ENCODE results near the gene FKBP4. TPM values are rescaled to one million over a fixed set of nuclear protein-coding genes. Genes with fewer than 3 reads are reported as not detected.

FKBP4 gene
- total and polyA plus RNA-seq, 2 of the 13 experiments (the other 11 are each of a cell fraction or from before 2014, with no cell fraction given) = 25.7 to 66.1 TPM

DNA sequence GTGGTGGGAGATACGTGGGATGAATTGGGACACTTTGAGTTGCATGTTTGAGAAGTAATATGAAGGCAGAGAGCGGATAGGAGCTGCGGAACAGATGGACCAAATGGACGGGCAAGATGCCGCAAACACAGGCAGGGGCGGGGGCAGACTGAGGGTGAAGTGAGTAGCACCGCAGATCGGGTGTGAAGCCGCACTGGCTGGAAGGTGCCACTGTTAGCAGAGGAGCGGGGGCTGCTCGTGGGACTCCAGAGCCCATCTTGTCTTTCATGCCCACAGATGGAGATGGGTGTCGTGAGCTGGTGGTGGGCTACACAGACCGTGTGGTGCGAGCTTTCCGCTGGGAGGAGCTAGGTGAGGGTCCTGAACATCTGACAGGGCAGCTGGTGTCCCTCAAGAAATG lies 25.0 kb downstream of the FKBP4 start:
- Histone ChIP-seq H3K27me3 (ENCODE audit: control insufficient read depth in 1 of 2, insufficient read depth in 2 of 2, low read length in 2 of 2) (no peaks in the 10 kb centered on the region), H3K36me3 (replicated peaks in 1 of 2; ENCODE audit: control insufficient read depth in 1 of 2, insufficient read depth in 2 of 2, low read length in 2 of 2) (peaks cover 22 to 57% of the 10 kb centered on the region in 2 experiments), H3K79me2 (ENCODE audit: insufficient read depth, low read length) (no peaks in the 10 kb centered on the region), H3K27ac (ENCODE audit: extremely low read length, insufficient read depth, low read length) (no peak overlapping the region), H3K9me3 (ENCODE audit: low read length) (no peaks in the 10 kb centered on the region), H2AFZ (ENCODE audit: low read length) (no peak overlapping the region), H4K20me1 (ENCODE audit: insufficient read depth, low read length) (no peaks in the 10 kb centered on the region; the same call in 1 of the 2 replicates), H3K4me2 (ENCODE audit: low read depth, low read length) (no peak overlapping the region), H3K4me3 (replicated peaks in 1 of 3; ENCODE audit: insufficient read depth in 1 of 3, low read depth in 2 of 3, low read length in 3 of 3) (no peak overlapping the region), H3K9ac (ENCODE audit: insufficient read depth, low read depth, low read length) (no peak overlapping the region), H3K4me1 (ENCODE audit: insufficient read depth, low read length) (no peaks in the 10 kb centered on the region)
- ChIA-PET CTCF (ENCODE audit: low intra/inter-chr PET ratio, low total read pairs) (no interaction called here), POLR2A (interaction anchor here (0.5 kb wide), 1 partner anchor 13 kb away, joined by 3 read pairs; no protein-coding TSS in a partner anchor)
- DNase-seq (ENCODE audit: low spot score) (no peak), FAIRE-seq (no peak), ATAC-seq (no peak)
- BruUV-seq (replicated peaks) = TSS peak; percentile 9
- peak; percentile 55 for TF ChIP-seq AGO2 (optimal IDR thresholded peaks at IDR 0.05; ENCODE audit: low read depth, low read length)
- TF ChIP-seq, protein P1, sequence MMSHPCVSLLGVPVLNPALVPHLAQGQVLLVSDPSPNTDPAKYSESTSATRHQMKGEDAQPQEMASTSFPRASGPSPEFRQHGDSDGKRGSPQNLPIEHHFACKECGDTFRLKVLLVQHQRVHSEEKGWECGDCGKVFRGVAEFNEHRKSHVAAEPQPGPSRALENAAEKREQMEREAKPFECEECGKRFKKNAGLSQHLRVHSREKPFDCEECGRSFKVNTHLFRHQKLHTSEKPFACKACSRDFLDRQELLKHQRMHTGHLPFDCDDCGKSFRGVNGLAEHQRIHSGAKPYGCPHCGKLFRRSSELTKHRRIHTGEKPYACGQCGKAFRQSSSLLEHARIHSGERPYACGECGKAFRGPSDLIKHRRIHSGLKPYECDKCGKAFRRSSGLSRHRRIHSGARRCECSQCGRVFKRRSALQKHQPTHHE (CRISPR knock-in tag; IDR thresholded peaks at IDR 0.05; ENCODE audit: borderline replicate concordance) = no peak
- in situ Hi-C loops (cut with HindIII; ENCODE audit: extremely low pct_ligation_motif_present, low pct_unique_long_range_greater_than_20kb) (no loop called here), intact Hi-C loops (cut with micrococcal nuclease; ENCODE audit: unreplicated experiment) (no loop called here)
- WGBS (ENCODE audit: low lambda C conversion rate) = 96% methylated on average over 14 of the region's 15 CpGs

DNA sequence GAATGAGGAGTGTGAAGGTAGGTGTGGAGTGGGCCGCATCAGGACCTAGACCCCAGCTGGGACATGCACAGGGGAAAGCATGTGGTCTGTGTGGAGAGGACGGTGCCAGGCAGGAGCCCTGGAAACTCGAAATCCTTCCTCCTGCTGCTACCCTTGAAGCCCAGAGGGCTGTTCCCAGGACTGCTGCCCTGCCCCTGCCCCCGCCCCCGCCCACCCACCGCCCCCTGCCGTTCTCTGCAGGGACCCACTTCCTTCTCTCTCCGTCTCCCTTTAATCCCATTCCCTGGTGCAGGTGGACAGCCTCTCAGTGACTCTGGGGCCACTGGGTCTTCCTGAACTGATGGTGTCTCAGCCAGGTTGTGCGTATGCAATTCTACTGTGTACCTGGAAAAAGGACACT lies 25.7 kb downstream of the FKBP4 start:
- Histone ChIP-seq H3K79me2 (ENCODE audit: insufficient read depth, low read length) (no peaks in the 10 kb centered on the region), H3K4me2 (ENCODE audit: low read depth, low read length) (no peak overlapping the region), H3K36me3 (replicated peaks in 1 of 2; ENCODE audit: control insufficient read depth in 1 of 2, insufficient read depth in 2 of 2, low read length in 2 of 2) (peaks cover 22 to 63% of the 10 kb centered on the region in 2 experiments), H3K27me3 (ENCODE audit: control insufficient read depth in 1 of 2, insufficient read depth in 2 of 2, low read length in 2 of 2) (no peaks in the 10 kb centered on the region), H4K20me1 (ENCODE audit: insufficient read depth, low read length) (no peaks in the 10 kb centered on the region; the same call in 1 of the 2 replicates), H2AFZ (ENCODE audit: low read length) (no peak overlapping the region), H3K9ac (ENCODE audit: insufficient read depth, low read depth, low read length) (no peak overlapping the region), H3K9me3 (ENCODE audit: low read length) (no peaks in the 10 kb centered on the region), H3K4me1 (ENCODE audit: insufficient read depth, low read length) (no peaks in the 10 kb centered on the region), H3K27ac (ENCODE audit: extremely low read length, insufficient read depth, low read length) (no peak overlapping the region), H3K4me3 (replicated peaks in 1 of 3; ENCODE audit: insufficient read depth in 1 of 3, low read depth in 2 of 3, low read length in 3 of 3) (no peak overlapping the region)
- in situ Hi-C loops (cut with HindIII; ENCODE audit: extremely low pct_ligation_motif_present, low pct_unique_long_range_greater_than_20kb) (no loop called here), intact Hi-C loops (cut with micrococcal nuclease; ENCODE audit: unreplicated experiment) (no loop called here)
- ATAC-seq = no peak
- no peak for DNase-seq (ENCODE audit: low spot score)
- no TSS peak for BruUV-seq (replicated peaks)
- CTCF ChIA-PET (ENCODE audit: low intra/inter-chr PET ratio, low total read pairs) = no interaction called here
- 93% methylated on average over 8 of the region's 9 CpGs for WGBS (ENCODE audit: low lambda C conversion rate)
- no peak for FAIRE-seq
- POLR2A ChIA-PET = no interaction called here
- TF ChIP-seq NCOA2 (CRISPR knock-in tag; IDR thresholded peaks at IDR 0.05) (no peak), ZNF30 (CRISPR knock-in tag; IDR thresholded peaks at IDR 0.05) (no peak), ZFP62 (CRISPR knock-in tag; IDR thresholded peaks at IDR 0.05) (no peak), MTA3 (CRISPR knock-in tag; IDR thresholded peaks at IDR 0.05) (no peak), TBX2 (CRISPR knock-in tag; IDR thresholded peaks at IDR 0.05; ENCODE audit: borderline replicate concordance) (no peak), HNRNPK (IDR thresholded peaks at IDR 0.05; ENCODE audit: low read depth, low read length, poor library complexity, severe bottlenecking) (no peak)
- TF ChIP-seq, protein P2, sequence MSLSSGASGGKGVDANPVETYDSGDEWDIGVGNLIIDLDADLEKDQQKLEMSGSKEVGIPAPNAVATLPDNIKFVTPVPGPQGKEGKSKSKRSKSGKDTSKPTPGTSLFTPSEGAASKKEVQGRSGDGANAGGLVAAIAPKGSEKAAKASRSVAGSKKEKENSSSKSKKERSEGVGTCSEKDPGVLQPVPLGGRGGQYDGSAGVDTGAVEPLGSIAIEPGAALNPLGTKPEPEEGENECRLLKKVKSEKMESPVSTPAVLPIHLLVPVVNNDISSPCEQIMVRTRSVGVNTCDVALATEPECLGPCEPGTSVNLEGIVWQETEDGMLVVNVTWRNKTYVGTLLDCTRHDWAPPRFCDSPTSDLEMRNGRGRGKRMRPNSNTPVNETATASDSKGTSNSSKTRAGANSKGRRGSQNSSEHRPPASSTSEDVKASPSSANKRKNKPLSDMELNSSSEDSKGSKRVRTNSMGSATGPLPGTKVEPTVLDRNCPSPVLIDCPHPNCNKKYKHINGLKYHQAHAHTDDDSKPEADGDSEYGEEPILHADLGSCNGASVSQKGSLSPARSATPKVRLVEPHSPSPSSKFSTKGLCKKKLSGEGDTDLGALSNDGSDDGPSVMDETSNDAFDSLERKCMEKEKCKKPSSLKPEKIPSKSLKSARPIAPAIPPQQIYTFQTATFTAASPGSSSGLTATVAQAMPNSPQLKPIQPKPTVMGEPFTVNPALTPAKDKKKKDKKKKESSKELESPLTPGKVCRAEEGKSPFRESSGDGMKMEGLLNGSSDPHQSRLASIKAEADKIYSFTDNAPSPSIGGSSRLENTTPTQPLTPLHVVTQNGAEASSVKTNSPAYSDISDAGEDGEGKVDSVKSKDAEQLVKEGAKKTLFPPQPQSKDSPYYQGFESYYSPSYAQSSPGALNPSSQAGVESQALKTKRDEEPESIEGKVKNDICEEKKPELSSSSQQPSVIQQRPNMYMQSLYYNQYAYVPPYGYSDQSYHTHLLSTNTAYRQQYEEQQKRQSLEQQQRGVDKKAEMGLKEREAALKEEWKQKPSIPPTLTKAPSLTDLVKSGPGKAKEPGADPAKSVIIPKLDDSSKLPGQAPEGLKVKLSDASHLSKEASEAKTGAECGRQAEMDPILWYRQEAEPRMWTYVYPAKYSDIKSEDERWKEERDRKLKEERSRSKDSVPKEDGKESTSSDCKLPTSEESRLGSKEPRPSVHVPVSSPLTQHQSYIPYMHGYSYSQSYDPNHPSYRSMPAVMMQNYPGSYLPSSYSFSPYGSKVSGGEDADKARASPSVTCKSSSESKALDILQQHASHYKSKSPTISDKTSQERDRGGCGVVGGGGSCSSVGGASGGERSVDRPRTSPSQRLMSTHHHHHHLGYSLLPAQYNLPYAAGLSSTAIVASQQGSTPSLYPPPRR (CRISPR knock-in tag; IDR thresholded peaks at IDR 0.05; ENCODE audit: borderline replicate concordance) = no peak
- TF ChIP-seq, protein P3, sequence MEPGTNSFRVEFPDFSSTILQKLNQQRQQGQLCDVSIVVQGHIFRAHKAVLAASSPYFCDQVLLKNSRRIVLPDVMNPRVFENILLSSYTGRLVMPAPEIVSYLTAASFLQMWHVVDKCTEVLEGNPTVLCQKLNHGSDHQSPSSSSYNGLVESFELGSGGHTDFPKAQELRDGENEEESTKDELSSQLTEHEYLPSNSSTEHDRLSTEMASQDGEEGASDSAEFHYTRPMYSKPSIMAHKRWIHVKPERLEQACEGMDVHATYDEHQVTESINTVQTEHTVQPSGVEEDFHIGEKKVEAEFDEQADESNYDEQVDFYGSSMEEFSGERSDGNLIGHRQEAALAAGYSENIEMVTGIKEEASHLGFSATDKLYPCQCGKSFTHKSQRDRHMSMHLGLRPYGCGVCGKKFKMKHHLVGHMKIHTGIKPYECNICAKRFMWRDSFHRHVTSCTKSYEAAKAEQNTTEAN (CRISPR knock-in tag; conservative IDR thresholded peaks at IDR 0.05) = no peak

Data from HepG2 (cell line).